ENCODE measurements around the gene PRDM7.
"Not testable (repeated sequence)": the region's sequence is repeated elsewhere in the genome, so short reads cannot be mapped to it uniquely, and the experiment has no call there.

The PRDM7 gene

DNA sequence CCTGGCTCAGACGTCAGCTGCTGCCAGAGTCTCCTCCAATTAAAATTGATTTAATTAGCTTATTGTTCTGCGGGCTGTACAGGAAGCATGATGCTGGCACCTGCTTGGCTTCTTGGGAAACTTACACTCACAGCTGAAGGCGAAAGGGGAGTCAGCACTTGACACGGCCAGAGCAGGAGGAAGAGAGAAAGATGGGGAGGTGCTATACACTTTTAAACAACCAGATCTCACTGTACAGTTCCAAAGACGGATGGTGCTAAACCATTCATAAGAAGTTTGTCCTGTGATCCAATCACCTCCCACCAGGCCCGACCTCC is 1.4 kb upstream of the PRDM7 start:
- in situ Hi-C loops (cut with MboI; ENCODE audit: low pct_unique_long_range_greater_than_20kb, low sequenced_read_pairs): no loop called here
- peak; percentile 67 for DNase-seq

DNA sequence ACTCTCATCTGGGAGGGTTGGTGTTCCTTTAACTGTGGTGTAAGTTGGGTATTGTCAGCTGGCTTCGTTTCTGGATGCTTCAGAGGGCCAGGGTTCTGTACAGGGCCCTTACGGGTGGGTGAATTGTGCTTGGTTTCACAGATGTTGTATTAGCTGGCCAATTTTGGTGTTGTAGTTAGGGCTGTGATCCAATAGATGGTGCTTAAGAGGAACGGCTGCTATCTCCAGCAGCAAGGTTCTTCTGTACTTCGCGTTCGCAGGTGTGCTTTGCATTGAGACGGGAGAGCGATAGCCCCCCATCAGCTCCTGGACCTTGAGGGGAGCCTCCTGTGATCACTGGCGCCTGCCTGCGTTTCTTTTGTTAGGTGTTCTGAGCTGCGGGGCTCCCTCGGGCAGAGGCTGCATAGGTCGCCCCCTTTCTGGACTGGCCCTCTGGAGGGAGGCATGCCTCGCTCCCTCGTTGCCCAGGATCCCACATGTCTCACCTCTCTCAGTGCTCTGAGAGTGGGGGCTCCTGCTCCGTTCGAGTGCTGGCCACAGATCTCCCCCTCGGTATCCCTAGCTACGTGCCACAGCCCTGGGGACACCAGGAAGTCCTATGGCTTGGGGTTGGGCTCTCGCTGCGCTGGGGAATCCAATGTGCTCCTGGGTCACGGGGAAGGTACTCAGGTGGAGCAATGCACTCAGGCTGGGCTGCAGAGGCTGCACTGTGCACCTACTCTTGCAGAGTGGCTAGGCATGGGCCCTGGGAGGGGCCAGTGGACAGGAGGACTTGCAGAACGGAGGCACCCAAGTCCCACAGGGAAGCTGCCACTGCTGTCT is 837 bp upstream of the PRDM7 start:
- no peak for DNase-seq
- in situ Hi-C loops (cut with MboI; ENCODE audit: low pct_unique_long_range_greater_than_20kb, low sequenced_read_pairs): no loop called here

DNA sequence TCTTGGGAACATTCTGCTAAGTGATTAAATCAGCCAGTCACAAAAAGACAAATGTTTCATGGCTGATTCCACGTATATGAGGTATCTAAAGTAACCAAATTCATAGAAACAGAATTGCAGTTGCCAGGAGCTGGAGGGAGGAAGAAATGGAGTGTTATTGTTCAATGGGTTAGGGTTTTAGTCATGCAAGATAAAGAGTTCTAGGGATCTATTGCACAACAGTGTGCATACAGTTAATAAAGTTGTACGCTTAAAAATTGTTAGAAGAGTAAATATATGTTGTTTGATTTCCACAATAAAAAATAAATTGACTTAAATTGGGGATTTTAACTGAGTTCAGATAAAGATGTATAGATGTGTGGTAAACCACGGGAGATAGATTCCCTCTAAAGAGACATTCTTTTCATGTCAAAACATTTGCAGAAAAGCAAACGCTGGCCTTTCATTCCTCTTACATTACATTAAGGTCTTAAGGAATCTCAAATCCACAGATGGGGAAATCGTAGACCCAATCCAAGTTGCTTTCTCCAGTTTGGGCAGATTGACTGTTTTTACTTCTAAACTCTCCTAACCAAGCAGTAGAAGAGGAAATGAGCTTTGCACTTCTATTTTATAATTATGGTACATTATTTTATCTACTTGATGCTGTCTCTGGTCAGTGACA is 4.6 kb downstream of the PRDM7 start:
- in situ Hi-C loops (cut with MboI; ENCODE audit: low pct_unique_long_range_greater_than_20kb, low sequenced_read_pairs): no loop called here
- DNase-seq: no peak

DNA sequence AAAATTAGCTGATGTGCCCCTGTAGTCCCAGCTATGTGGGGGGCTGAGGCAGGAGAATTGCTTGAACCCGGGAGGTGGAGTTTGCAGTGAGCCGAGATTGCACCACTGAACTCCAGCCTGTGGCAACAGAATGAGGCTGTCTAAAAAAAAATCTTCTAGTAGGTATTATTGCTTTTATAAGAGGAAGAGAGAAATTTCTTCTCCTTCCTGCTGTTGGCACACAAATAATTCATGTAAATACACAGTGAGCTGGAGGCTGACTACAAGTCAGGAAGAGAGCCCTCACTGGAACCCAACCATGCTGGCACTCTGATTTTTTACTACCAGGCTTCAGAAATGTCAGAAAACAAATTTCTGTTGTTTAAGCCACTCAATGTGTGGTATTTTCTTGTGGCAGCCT is 6.7 kb downstream of the PRDM7 start:
- DNase-seq: no peak
- in situ Hi-C loops (cut with MboI; ENCODE audit: low pct_unique_long_range_greater_than_20kb, low sequenced_read_pairs): no loop called here

DNA sequence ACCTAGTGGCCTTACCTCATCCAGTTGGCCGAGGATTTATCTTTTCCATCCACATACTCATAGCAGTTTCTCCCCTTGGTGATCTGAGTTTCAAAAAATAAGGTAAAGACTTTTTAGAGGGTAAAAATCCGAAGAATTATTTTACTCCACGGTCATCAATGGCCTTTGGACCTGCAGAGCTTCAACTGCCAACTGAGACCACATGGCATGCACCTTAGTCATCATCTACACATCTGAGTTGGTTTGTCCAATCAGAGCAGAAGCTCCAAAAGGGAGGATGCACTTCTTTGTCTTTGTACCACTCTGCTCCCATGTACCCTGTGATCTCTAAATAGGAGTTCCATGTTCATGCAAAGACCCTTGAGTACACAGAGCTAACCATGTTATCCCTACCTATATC is 15.7 kb downstream of the PRDM7 start:
- DNase-seq: no peak
- in situ Hi-C loops (cut with MboI; ENCODE audit: low pct_unique_long_range_greater_than_20kb, low sequenced_read_pairs): no loop called here

DNA sequence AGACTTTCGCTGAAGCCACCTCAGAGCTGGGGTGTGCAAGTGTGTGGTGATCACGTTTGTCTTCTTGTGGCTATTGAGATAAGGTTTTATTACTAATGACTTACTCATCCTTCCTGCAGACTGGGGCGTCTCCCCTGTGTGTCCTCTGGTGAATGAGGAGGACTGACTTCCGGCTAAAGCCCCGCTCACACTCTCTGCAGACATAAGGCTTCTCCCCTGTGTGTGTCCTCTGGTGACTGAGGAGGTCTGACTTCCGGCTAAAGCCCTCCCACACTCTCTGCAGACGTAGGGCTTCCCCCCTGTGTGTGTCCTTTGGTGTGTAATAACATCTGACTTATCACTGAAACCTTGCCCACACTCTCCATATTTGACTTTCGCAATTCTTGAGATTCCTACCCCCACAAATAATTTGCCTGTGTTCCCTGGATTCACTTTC is 19.4 kb downstream of the PRDM7 start:
- peak; percentile 86 for DNase-seq
- in situ Hi-C loops (cut with MboI; ENCODE audit: low pct_unique_long_range_greater_than_20kb, low sequenced_read_pairs): no loop called here

DNA sequence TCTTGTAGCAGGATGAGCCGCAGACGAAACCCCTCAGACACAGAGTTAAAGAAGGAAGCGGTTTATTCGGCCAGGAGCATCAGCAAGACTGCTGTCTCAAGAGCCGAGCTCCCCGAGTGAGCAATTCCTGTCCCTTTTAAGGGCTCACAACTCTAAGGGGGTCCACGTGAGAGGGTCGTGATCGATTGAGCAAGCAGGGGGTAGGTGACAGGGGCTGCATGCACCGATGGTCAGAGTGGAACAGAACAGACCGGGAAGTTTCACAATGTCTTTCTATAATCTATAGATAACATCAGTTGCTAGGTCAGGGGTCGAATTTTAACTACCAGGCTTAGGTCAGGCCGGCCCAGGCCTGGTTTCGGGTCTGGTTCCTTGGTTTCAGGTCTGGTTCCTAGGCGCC is 20.6 kb downstream of the PRDM7 start:
- DNase-seq; in situ Hi-C loops (cut with MboI; ENCODE audit: low pct_unique_long_range_greater_than_20kb, low sequenced_read_pairs): not testable (repeated sequence)

DNA sequence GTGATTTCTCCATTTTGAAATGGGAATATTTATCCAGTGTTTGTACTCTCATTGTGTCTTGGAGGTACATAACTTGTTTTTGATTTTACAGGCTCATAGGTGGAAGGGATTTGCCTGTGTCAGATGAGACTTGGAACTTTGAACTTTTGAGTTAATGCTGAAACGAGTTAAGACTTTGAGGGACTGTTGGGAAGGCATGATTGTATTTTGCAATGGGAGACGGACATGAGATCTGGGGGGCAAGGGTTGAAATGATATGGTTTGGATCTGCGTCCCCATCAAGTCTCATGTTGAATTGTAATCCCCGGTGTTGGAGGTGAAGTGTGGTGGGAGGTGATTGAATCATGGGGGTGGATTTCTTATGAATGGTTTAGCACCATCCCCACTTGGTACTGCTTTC is 21.8 kb downstream of the PRDM7 start:
- in situ Hi-C loops (cut with MboI; ENCODE audit: low pct_unique_long_range_greater_than_20kb, low sequenced_read_pairs): no loop called here
- no peak for DNase-seq

DNA sequence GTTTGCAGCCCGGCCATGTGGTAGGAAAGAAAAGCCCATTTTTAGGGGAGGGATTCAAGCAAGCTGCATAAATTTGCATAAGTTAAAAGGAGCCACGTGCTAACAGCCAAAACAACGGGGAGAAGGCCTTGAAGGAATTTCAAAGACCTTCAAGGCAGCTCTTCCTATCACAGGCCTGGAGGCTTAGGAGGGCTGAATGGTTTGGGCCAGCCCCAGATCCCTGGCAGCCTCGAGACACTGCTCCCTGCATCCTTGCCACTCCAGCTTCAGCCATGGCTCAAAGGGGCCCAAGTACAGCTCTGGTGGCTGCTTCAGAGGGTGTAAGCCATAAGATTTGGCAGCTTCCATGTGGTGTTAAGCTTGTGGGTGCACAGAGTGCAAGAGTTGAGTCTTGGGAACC is 22.6 kb downstream of the PRDM7 start:
- no peak for DNase-seq

DNA sequence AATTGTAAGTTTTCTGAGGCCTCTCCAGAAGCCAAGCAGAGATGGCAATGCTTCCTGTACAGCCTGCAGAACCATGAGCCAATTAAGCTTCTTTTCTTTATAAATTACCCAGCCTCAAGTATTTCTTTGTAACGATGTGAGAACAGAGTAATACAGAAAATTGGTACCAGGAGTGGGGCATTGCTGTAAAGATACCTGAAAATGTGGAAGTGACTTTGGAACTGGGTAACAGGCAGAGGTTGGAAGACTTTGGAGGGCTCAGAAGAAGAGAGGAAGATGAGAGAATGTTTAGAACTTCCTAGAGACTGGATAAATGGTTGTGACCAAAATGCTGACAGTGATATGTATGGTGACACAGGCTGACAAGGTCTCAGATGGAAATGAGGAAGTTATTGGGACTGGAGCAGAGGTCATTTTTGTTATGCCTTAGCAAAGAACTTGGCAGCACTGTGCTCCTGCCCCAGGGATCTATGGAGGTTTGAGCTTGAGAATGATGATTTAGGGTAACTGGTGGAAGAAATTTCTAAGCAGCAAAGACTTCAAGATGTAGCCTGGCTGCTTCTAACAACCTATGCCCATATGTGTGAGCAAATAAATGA is 23.1 kb downstream of the PRDM7 start:
- in situ Hi-C loops (cut with MboI; ENCODE audit: low pct_unique_long_range_greater_than_20kb, low sequenced_read_pairs): no loop called here

More for the DNA sequence above, 22.6 kb downstream of the PRDM7 start:
- in situ Hi-C loops (cut with MboI; ENCODE audit: low pct_unique_long_range_greater_than_20kb, low sequenced_read_pairs): no loop called here

DNA sequence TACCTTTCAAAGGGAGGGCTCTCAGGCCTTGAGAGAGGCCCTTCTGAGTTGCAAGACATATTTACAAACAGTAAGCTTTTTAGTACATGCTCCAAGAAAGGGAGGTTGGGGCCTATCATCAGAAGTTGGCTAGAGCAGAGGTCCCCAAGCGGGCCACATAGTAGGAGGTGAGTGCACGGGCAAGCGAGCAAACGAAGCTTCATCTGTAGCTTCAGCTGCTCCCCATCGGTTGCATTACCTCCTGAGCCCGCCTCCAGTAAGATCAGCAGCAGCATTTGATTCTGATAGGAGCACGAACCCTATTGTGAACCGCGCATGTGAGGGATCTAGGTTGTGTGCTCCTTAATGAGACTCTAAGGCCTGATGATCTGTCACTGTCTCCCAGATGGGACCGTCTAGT is 26.2 kb downstream of the PRDM7 start:
- in situ Hi-C loops (cut with MboI; ENCODE audit: low pct_unique_long_range_greater_than_20kb, low sequenced_read_pairs): no loop called here
- DNase-seq: no peak

More for the DNA sequence above, 23.1 kb downstream of the PRDM7 start:
- peak; percentile 30 for DNase-seq

DNA sequence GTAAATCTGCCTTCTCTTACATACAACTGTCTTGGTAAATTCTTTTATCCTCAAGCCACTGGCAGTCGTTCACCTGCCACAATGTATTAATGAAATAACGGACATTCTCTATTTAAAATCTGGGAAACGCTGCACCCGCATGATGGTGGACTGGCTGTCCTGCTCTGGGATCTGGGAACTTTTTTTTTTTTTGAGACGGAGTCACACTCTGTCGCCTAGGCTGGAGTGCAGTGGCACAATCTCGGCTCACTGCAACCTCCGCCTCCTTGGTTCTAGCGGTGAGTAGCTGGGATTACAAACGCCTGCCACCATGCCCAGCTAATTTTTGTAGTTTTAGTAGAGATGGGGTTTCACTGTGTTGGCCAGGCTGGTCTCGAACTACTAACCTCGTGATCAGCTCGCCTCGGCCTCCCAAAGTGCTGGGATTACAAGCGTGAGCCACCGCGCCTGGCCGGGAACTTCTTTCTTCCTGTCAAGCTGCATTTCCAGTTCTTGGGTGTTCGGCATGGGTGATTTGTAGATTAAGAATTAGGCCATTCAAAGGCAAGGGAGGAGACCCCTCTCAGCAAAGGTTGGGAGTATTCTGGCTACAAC is 28.3 kb downstream of the PRDM7 start:
- in situ Hi-C loops (cut with MboI; ENCODE audit: low pct_unique_long_range_greater_than_20kb, low sequenced_read_pairs): no loop called here

DNA sequence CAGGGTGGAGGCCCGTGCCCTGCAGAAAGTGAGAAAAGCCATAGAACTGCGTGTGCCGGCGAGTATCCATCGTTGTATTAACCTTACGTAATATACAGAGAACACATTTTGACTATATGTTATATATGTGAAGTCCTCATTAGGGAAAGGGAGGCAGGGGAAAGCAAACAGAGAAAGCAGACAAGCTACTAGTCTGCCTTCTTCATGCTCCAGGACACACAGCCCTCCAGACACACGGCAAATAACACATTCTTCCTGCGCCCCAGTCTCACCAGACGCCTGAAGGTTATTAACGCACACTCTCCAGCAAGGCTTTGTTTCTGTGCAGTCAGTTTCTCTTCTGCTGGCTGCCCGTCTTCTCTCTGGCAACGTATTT is 28.8 kb downstream of the PRDM7 start:
- in situ Hi-C loops (cut with MboI; ENCODE audit: low pct_unique_long_range_greater_than_20kb, low sequenced_read_pairs): no loop called here
- DNase-seq: no peak

More for the DNA sequence above, 28.3 kb downstream of the PRDM7 start:
- DNase-seq: no peak

DNA sequence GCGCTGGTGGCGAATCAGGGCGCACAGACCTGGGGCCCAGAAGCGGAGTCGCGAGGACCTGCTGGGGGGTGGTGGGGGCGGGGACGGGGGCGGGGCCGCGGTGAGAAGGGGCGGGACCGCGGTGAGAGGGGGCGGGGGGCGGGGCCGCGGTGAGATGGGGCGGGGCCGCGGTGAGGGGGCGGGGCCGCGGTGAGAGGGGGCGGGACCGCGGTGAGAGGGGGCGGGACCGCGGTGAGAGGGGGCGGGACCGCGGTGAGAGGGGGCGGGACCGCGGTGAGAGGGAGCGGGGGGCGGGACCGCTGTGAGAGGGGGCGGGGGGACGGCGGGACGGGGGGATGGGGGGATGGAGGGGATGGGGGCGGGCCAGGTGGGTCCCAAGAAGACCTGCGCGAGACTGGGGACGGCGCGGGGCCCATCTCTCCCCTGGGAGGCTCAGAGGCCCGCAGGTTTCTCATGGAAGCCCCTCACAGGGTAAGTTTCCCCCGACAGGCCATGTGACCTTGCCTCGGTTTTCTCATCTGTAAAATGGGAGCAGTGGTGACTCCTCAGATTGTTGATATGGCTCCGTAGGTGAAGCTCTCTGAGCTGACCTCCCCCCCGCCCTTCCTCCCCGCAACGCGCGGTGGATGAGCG is 29.3 kb downstream of the PRDM7 start:
- DNase-seq: no peak
- in situ Hi-C loops (cut with MboI; ENCODE audit: low pct_unique_long_range_greater_than_20kb, low sequenced_read_pairs): no loop called here

DNA sequence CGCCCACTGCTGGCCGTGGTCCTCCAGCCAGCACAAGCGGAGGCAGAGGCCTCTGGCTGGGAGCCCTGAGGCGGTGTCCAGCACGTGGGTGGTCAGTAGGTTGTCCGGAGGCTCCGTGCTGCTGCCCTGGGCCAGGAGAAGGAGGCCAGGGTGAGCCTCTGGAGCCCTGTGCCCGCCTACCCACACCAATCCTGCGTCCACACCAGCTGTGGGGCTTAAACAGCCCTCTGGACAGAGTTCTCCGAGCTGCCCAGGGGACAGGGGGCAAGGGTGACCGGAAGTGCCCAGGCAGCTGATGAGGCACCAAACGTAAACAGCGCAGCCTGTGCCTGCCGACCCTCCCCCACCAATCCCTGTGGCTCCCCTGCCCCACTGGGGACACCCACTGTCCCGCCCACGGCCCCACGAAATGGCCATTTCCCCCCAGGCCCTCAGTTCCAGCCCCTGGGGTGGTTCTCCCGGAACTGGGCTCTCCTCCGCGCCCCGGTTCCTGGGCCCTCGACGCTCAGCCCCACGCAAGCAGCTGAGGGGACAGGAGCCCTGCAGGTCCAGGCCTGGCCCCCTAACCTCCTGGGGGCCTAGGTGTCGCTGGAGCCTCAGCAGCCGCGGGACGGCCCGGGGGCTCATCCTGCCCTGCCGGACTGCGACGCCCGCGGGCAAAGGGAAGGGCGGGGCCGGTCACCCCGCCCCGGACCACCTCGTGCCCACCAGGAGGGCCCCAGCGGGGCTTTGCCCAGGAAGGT is 30.0 kb downstream of the PRDM7 start:
- in situ Hi-C loops (cut with MboI; ENCODE audit: low pct_unique_long_range_greater_than_20kb, low sequenced_read_pairs): no loop called here
- no peak for DNase-seq

DNA sequence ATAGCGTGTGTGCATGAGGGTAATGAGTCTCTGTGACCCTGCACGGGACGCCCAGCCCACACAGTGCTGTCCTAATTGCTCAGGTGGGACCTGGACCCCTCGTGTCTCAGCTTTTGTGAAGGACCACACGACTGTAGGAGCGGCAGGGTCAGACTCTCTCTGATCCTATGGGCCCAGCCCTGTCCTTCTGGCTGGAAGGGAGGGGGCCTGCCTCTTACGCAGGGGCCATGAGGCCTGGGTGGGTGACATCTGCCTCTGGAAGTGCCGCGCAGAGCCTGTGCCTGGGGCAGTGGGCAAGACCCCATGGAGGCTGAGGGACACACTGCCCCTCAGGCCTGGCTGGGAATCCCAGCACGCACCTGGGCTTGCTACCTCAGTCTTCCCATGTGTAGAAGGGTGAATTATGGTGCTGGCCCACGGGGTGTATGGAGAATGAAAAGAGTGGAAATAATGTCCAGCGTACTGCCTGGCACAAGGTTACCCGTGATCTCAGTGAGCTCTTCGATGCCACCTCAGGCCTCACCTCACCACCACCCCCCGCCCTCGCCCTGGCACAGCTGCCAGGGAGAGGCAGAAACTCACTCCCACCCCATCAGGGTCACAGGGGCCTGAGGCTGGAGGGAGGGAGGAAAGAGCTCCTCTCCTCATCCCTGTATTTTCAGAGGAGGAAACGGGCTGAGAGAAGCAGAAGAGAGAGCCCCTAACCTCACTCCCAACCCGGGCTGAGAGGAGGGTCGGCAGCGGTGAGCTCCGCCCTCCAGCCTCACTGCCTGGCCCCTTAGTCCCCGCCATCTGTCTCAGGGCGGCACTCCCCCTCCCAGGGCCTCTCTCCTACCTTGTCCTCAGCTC is 30.8 kb downstream of the PRDM7 start:
- in situ Hi-C loops (cut with MboI; ENCODE audit: low pct_unique_long_range_greater_than_20kb, low sequenced_read_pairs): no loop called here
- no peak for DNase-seq

DNA sequence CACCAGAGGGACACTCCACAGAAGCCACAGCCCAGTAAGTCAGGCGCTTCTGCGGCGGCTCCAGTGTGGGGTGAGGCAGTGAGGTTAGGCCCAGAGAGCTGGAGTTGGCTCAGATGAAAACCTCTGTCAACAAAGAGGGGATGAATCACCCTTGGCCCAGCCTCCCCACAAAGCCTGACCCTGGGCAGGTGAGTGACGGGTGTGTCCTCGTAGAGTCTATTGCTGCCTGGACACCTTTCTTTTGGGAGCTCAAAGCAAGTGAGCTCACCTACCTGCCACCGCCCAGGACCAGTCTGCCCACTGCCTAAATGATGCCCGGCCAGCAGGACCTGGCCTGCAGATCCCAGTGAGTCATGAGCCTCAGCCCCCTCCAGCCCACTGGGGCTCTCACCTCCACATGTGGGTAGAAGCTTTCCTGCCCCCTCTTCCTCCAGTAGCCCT is 33.0 kb downstream of the PRDM7 start:
- DNase-seq: no peak
- in situ Hi-C loops (cut with MboI; ENCODE audit: low pct_unique_long_range_greater_than_20kb, low sequenced_read_pairs): no loop called here

DNA sequence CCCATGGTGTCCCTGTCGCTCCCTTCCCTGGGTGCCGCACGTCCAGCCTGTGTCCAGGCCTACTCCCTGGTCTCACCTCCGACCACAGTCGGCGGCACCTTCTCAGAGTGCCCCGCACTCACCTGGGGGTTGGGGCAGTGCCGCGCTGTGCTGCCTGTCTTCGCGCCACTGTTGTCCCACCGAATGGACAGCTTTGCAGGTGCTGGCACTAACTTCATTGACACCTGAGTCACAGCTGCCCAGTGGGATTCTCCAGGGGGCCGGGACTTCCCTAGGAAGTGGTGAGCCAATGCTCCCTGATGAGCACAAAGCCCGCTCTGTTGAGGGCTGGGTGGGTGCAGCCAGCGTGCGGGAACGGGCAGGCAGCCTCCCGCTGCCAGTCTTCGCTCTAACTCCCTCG is 33.6 kb downstream of the PRDM7 start:
- in situ Hi-C loops (cut with MboI; ENCODE audit: low pct_unique_long_range_greater_than_20kb, low sequenced_read_pairs): no loop called here

More for the DNA sequence above, 33.6 kb downstream of the PRDM7 start:
- DNase-seq: no peak
